OCI-LY1 (cell line): ENCODE measurements around the gene FGF11.

Experiments
- H2AFZ ChIP-seq: fragments of 200-600 bp; sonication (generic), shearing (Covaris generic); 2 replicates; pipeline ENCODE4 v1.6.0; 2014; ENCODE audit warnings: antibody characterized with exemption, mild to moderate bottlenecking, low read length
- H3F3A ChIP-seq: fragments of 200-600 bp; sonication (generic), shearing (Covaris generic); 2 replicates; pipeline ENCODE4 v1.6.0; 2014; ENCODE audit warnings: mild to moderate bottlenecking, antibody characterized with exemption, low read length, moderate library complexity; ENCODE audit not compliant: insufficient read depth
- H3K27ac ChIP-seq: fragments of 200-600 bp; sonication (generic); 2 replicates; pipeline ENCODE4 v1.5.1; 2014; ENCODE audit warnings: low read length, mixed run types, mild to moderate bottlenecking, low read depth; ENCODE audit not compliant: poor library complexity, severe bottlenecking
- H3K27me3 ChIP-seq: fragments of 200-600 bp; sonication (generic); 2 replicates; pipeline ENCODE4 v1.6.0; 2014; ENCODE audit warnings: antibody characterized with exemption, mild to moderate bottlenecking, low read length, moderate library complexity; ENCODE audit not compliant: insufficient read depth
- H3K36me3 ChIP-seq: fragments of 200-600 bp; sonication (generic); 2 replicates; pipeline ENCODE4 v1.6.1; 2014; ENCODE audit warnings: mild to moderate bottlenecking, antibody characterized with exemption, low read length, moderate library complexity, mixed read lengths; ENCODE audit not compliant: insufficient read depth
- H3K4me1 ChIP-seq: fragments of 200-600 bp; sonication (generic); 2 replicates; pipeline ENCODE4 v1.5.1; 2014; ENCODE audit warnings: mild to moderate bottlenecking, low read length, moderate library complexity; ENCODE audit not compliant: insufficient read depth, severe bottlenecking
- H3K4me2 ChIP-seq: fragments of 200-600 bp; sonication (generic), shearing (Covaris generic); 2 replicates; pipeline ENCODE4 v1.6.1; 2014; ENCODE audit warnings: low read length
- H3K4me3 ChIP-seq: fragments of 200-600 bp; sonication (generic); 2 replicates; pipeline ENCODE4 v1.5.1; 2014; ENCODE audit warnings: low read length, low read depth, mild to moderate bottlenecking, mixed read lengths; ENCODE audit not compliant: poor library complexity, severe bottlenecking
- H3K79me2 ChIP-seq: fragments of 200-600 bp; shearing (Covaris generic); 2 replicates; pipeline ENCODE4 v1.6.1; 2016; ENCODE audit warnings: mixed run types, low read length, mixed read lengths; ENCODE audit not compliant: insufficient read depth
- H3K9ac ChIP-seq: fragments of 200-600 bp; sonication (generic), shearing (Covaris generic); 2 replicates; pipeline ENCODE4 v1.6.1; 2014; ENCODE audit warnings: mild to moderate bottlenecking, low read length, mixed read lengths
- H3K9me2 ChIP-seq: fragments of 200-600 bp; sonication (generic), shearing (Covaris generic); 2 replicates; pipeline ENCODE4 v1.6.1; 2014; ENCODE audit warnings: low read depth, mild to moderate bottlenecking, low read length, mixed read lengths
- H3K9me3 ChIP-seq: fragments of 200-600 bp; shearing (Covaris generic); 2 replicates; pipeline ENCODE4 v1.6.1; 2014; ENCODE audit warnings: low read length, mixed read lengths
- H4K20me1 ChIP-seq: fragments of 200-600 bp; sonication (generic), shearing (Covaris generic); 2 replicates; pipeline ENCODE4 v1.6.0; 2016; ENCODE audit warnings: mild to moderate bottlenecking, low read length; ENCODE audit not compliant: insufficient read depth
- CTCF ChIP-seq: fragments of 200-600 bp; sonication (generic), shearing (Covaris generic); IDR thresholded peaks from 2 replicates; pipeline ENCODE4 v1.5.1; 2017; ENCODE audit warnings: mild to moderate bottlenecking, antibody characterized with exemption, low read length, moderate library complexity, mixed read lengths
- EZH2 ChIP-seq: fragments of 200-600 bp; sonication (generic), shearing (Covaris generic); IDR thresholded peaks from 2 replicates; pipeline ENCODE4 v1.8.0; 2017; ENCODE audit warnings: borderline replicate concordance, mixed run types, mild to moderate bottlenecking, antibody characterized with exemption, low read length, moderate library complexity, mixed read lengths

The FGF11 gene

DNA sequence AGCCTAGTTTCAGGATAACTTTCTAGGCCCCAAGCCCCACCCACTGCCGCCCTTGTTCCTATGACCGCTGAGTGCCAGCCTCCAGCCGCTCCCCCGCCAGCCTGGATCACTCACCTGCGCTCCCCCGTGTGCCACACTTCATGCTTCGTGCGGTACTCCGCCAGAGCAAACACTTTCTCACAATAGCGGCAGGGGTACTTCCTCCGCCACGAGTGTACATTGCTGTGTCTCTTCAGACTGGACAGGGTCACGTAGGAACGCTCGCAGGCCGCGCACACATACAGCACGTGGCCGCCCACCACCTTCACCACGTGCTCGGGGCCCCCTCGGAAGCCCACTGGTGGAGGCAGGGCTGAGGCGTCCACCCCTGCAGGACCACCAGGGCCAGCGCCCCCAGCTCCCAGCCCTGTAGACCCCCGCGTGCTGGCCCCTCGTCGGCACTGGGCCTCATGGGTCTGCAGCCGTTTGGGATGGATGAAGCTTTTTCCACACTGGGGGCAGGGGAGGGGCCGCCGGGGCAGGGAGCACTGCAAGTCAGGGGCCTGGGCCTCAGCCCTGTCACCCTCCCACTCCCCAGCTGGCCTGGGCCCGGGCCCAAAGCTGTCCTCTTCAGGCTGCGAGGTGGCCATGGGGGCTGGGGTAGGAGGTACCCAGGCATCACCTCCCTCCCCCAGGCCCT lies 26.4 kb downstream of the FGF11 start:
- Histone ChIP-seq H3K4me3 (no peak overlapping the region), H3K9me2 (no peaks in the 10 kb centered on the region), H3K27ac (no peak overlapping the region), H4K20me1 (no peaks in the 10 kb centered on the region), H3K9me3 (no peaks in the 10 kb centered on the region), H3K9ac (no peak overlapping the region), H2AFZ (no peak overlapping the region), H3K4me1 (peaks cover 20% of the 10 kb centered on the region), H3F3A (no peaks in the 10 kb centered on the region), H3K79me2 (no peaks in the 10 kb centered on the region), H3K27me3 (no peaks in the 10 kb centered on the region), H3K36me3 (peaks cover 35% of the 10 kb centered on the region), H3K4me2 (no peak overlapping the region)
- no peak for TF ChIP-seq EZH2
- TF ChIP-seq CTCF: no peak

DNA sequence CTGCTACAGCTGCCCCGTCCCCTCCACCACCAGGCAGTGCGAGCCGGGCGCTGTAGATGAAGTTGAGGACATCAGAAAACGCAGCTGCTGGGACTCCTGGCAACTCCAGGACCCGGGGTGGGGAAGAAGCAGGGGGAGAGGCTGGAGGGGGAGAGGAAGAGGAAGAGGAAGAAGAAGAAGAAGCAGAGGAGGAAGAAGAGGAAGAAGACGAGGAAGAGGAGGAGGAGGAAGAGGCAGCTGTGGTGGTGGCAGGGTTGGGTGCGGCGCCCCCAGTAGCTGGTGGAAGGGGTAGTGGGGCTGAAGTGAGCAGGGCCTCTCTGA lies 27.0 kb downstream of the FGF11 start:
- Histone ChIP-seq H3F3A (no peaks in the 10 kb centered on the region), H2AFZ (no peak overlapping the region), H3K27me3 (no peaks in the 10 kb centered on the region), H3K27ac (peak overlapping the region; percentile 80), H3K9ac (no peak overlapping the region), H3K4me2 (no peak overlapping the region), H3K9me3 (no peaks in the 10 kb centered on the region), H4K20me1 (no peaks in the 10 kb centered on the region), H3K4me3 (no peak overlapping the region), H3K9me2 (no peaks in the 10 kb centered on the region), H3K79me2 (no peaks in the 10 kb centered on the region), H3K4me1 (peaks cover 20% of the 10 kb centered on the region), H3K36me3 (peaks cover 30% of the 10 kb centered on the region)
- TF ChIP-seq CTCF: no peak
- no peak for TF ChIP-seq EZH2

DNA sequence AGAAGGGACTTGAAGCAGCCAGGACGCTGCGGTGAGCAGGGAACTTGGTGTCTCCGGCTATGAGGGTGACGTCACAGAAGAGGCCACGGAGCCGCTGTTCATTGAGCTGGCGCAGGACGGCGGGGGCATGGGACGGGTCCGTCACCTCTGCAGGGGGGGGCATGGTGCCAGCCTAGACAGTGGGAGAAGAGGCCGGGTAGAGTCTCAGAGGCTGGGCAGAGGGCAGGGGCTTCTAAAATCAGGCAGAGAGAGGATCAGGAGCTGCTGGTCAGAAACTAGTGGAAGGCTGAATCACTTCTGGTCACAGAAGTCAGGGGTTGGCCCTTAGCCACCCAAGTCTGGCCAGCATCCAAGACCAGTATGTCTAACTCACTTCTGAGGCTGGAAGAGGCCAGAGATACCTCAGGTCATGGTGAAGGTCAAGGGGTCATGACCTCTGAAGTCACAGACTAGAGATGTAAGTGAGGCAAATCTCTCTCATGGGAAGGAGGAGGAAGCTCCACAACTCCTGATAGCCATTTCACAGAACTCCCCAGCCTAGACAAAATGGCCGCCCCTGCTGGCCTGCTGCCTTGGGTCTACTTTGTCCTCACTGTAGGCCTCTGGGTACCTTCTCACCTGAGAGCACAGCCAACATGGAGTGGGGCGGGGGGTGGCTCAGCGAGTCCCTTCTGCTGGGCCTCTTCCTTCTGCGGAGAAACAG lies 27.5 kb downstream of the FGF11 start:
- peak overlapping the region; percentile 12; the same call in 1 of the 2 replicates for H3K4me2 ChIP-seq
- no peaks in the 10 kb centered on the region for H3K9me3 ChIP-seq
- H3K27me3 ChIP-seq: no peaks in the 10 kb centered on the region
- peaks cover 25% of the 10 kb centered on the region for H3K36me3 ChIP-seq
- no peaks in the 10 kb centered on the region for H4K20me1 ChIP-seq
- TF ChIP-seq EZH2 (no peak), CTCF (no peak)
- H3K79me2 ChIP-seq: no peaks in the 10 kb centered on the region
- no peaks in the 10 kb centered on the region for H3F3A ChIP-seq
- no peak overlapping the region for H3K4me3 ChIP-seq
- H3K27ac ChIP-seq: peak overlapping the region; percentile 80
- peaks cover 20% of the 10 kb centered on the region for H3K4me1 ChIP-seq
- no peaks in the 10 kb centered on the region for H3K9me2 ChIP-seq
- no peak overlapping the region; the same call in 1 of the 2 replicates for H3K9ac ChIP-seq
- no peak overlapping the region for H2AFZ ChIP-seq
